HEK293 (cell line): Measurements from ENCODE around the gene AOC3.

Source experiments
- CTCF ChIA-PET: fragments of 350-600 bp; formaldehyde crosslinking; extraction: SDS; loops from one replicate; lab custom pipeline; 2021; ENCODE audit warnings: antibody characterized with exemption; lab: Yijun Ruan, JAX
- POLR2A ChIA-PET: fragments of 300-600 bp; formaldehyde crosslinking; extraction: SDS; loops from one replicate; lab custom pipeline; 2020; ENCODE audit warnings: antibody characterized with exemption, inconsistent platforms; lab: Yijun Ruan, JAX
- H3K27ac ChIP-seq: fragments of 200-500 bp; sonication (Bioruptor generic); 2 replicates; pipeline ENCODE4 v1.5.1; 2014; ENCODE audit warnings: low read depth, low read length, control low read depth, inconsistent platforms; ENCODE audit errors: extremely low read depth
- H3K36me3 ChIP-seq, 2 experiments: fragments of 200-500 bp in 1 of 2; sonication (Bioruptor generic) in 1 of 2; 1 replicate in 1 of 2; 2 replicates in 1 of 2; pipeline ENCODE4 v1.5.1; 2014 to 2017; ENCODE audit warnings: inconsistent platforms in 2 of 2, low read length in 2 of 2; ENCODE audit not compliant: control insufficient read depth in 2 of 2, insufficient read depth in 1 of 2
- H3K4me1 ChIP-seq: fragments of 200-500 bp; sonication (Bioruptor generic); 2 replicates; pipeline ENCODE4 v1.5.1; 2014; ENCODE audit warnings: mild to moderate bottlenecking, low read length, inconsistent platforms; ENCODE audit not compliant: control insufficient read depth, insufficient read depth
- H3K4me3 ChIP-seq: 2 replicates; pipeline ENCODE4 v1.5.1; 2011; ENCODE audit warnings: low read depth, mild to moderate bottlenecking, control low read depth, low read length, moderate library complexity
- H3K9me3 ChIP-seq: fragments of 200-500 bp; sonication (Bioruptor generic); 2 replicates; pipeline ENCODE4 v1.5.1; 2014; ENCODE audit warnings: low read depth, low read length, inconsistent platforms; ENCODE audit not compliant: control insufficient read depth, insufficient read depth
- EGR2 ChIP-seq: fragments of 450-650 bp; formaldehyde crosslinking; IDR thresholded peaks from 2 replicates; pipeline ENCODE4 v1.5.1; 2016; ENCODE audit warnings: low read depth, missing biosample characterization, missing genetic modification characterization
- MEIS1 ChIP-seq: sonication (generic); formaldehyde crosslinking; IDR thresholded peaks from 2 replicates; pipeline ENCODE4 v1.8.1; 2022; ENCODE audit warnings: missing genetic modification reagents, mild to moderate bottlenecking, borderline replicate concordance
- PBX3 ChIP-seq: sonication (generic); formaldehyde crosslinking; IDR thresholded peaks from 2 replicates; pipeline ENCODE4 v1.8.1; 2022; ENCODE audit warnings: mild to moderate bottlenecking, moderate library complexity, missing genetic modification reagents
- SCRT2 ChIP-seq: fragments of 450-650 bp; formaldehyde crosslinking; IDR thresholded peaks from 2 replicates; pipeline ENCODE4 v1.5.1; 2016; ENCODE audit warnings: missing biosample characterization, missing genetic modification characterization
- ZBTB11 ChIP-seq: fragments of 450-650 bp; formaldehyde crosslinking; conservative IDR thresholded peaks from 2 replicates; pipeline ENCODE4 v1.5.1; 2016; ENCODE audit warnings: low read depth, missing biosample characterization, missing genetic modification characterization
- ZFHX2 ChIP-seq: fragments of 450-650 bp; formaldehyde crosslinking; conservative IDR thresholded peaks from 2 replicates; pipeline ENCODE4 v1.5.1; 2016; ENCODE audit warnings: missing biosample characterization, missing genetic modification characterization
- ZNF140 ChIP-seq: fragments of 450-650 bp; formaldehyde crosslinking; IDR thresholded peaks from 2 replicates; pipeline ENCODE4 v1.5.1; 2016; ENCODE audit warnings: missing biosample characterization, missing genetic modification characterization
- ZNF239 ChIP-seq: fragments of 450-650 bp; formaldehyde crosslinking; IDR thresholded peaks from 2 replicates; pipeline ENCODE4 v1.5.1; 2016; ENCODE audit warnings: missing biosample characterization, missing genetic modification characterization
- ZNF274 ChIP-seq, 2 experiments: fragments of 200-500 bp in 1 of 2; fragments of 450-650 bp in 1 of 2; sonication (Bioruptor generic) in 1 of 2; formaldehyde crosslinking in 1 of 2; IDR thresholded peaks; 2 replicates each; pipeline versions ENCODE4 v1.5.1 to v1.6.1; 2014 to 2016; ENCODE audit warnings: borderline replicate concordance in 1 of 2, inconsistent platforms in 1 of 2, low read length in 1 of 2, missing biosample characterization in 1 of 2, missing genetic modification characterization in 1 of 2
- ZNF280D ChIP-seq: fragments of 450-650 bp; formaldehyde crosslinking; IDR thresholded peaks from 2 replicates; pipeline ENCODE4 v1.5.1; 2016; ENCODE audit warnings: missing biosample characterization, missing genetic modification characterization
- ZNF416 ChIP-seq: fragments of 450-650 bp; formaldehyde crosslinking; IDR thresholded peaks from 2 replicates; pipeline ENCODE4 v1.5.1; 2016; ENCODE audit warnings: missing biosample characterization, missing genetic modification characterization
- ZNF518A ChIP-seq: fragments of 450-650 bp; formaldehyde crosslinking; conservative IDR thresholded peaks from 2 replicates; pipeline ENCODE4 v1.5.1; 2016; ENCODE audit warnings: low read depth, missing biosample characterization, missing genetic modification characterization
- ZNF561 ChIP-seq: fragments of 450-650 bp; IDR thresholded peaks from 2 replicates; pipeline ENCODE4 v1.5.1; 2018; ENCODE audit warnings: missing biosample characterization, missing genetic modification characterization, borderline replicate concordance
- ZNF571 ChIP-seq: fragments of 450-650 bp; formaldehyde crosslinking; IDR thresholded peaks from 2 replicates; pipeline ENCODE4 v1.5.0; 2017; ENCODE audit warnings: missing biosample characterization, missing genetic modification characterization
- ZNF585B ChIP-seq: fragments of 450-650 bp; formaldehyde crosslinking; IDR thresholded peaks from 2 replicates; pipeline ENCODE4 v1.5.1; 2016; ENCODE audit warnings: missing biosample characterization, missing genetic modification characterization
- ZNF692 ChIP-seq: fragments of 450-650 bp; formaldehyde crosslinking; IDR thresholded peaks from 2 replicates; pipeline ENCODE4 v1.5.1; 2016; ENCODE audit warnings: missing biosample characterization, missing genetic modification characterization
- ZSCAN4 ChIP-seq: fragments of 450-650 bp; formaldehyde crosslinking; IDR thresholded peaks from 2 replicates; pipeline ENCODE4 v1.5.1; 2017; ENCODE audit warnings: missing biosample characterization, missing genetic modification characterization

The AOC3 gene

GRCh38 chr17:42872251-42872965 is 21.4 kb downstream of the AOC3 start:
- no peak for TF ChIP-seq ZNF571
- 0 out of 2 replicates have a peak, but pooled peaks have one; percentile 19 for TF ChIP-seq SCRT2
- peak; percentile 76 for TF ChIP-seq EGR2
- TF ChIP-seq ZNF140 (tag by site-specific recombination): no peak
- TF ChIP-seq ZBTB11 (tag by site-specific recombination): no peak
- no peak for TF ChIP-seq PBX3 (CRISPR knock-in tag)
- TF ChIP-seq ZFHX2: peak; percentile 23; the same call in 1 of the 2 replicates
- H3K4me3 ChIP-seq: no peak overlapping the region
- no peaks in the 10 kb centered on the region for H3K36me3 ChIP-seq
- no peaks in the 10 kb centered on the region for H3K4me1 ChIP-seq
- H3K27ac ChIP-seq: no peak overlapping the region
- ChIA-PET POLR2A (no interaction called here), CTCF (interaction anchor here (0.6 kb wide), 1 partner anchor 48 kb away, joined by 3 read pairs; the partner anchor contains the start of gene BECN1)
- H3K9me3 ChIP-seq: no peaks in the 10 kb centered on the region; the same call in 1 of the 2 replicates

- Histone ChIP-seq H3K4me1 (no peaks in the 10 kb centered on the region), H3K4me3 (no peak overlapping the region), H3K36me3 (no peaks in the 10 kb centered on the region), H3K27ac (no peak overlapping the region), H3K9me3 (no peaks in the 10 kb centered on the region; the same call in 1 of the 2 replicates)
- CTCF ChIA-PET: no interaction called here
- POLR2A ChIA-PET: no interaction called here
- TF ChIP-seq SCRT2: no peak
- no peak for TF ChIP-seq MEIS1 (CRISPR knock-in tag)
- no peak for TF ChIP-seq ZNF585B
- TF ChIP-seq ZNF561 (tag by site-specific recombination): no peak
- no peak for TF ChIP-seq ZSCAN4 (tag by site-specific recombination)
- TF ChIP-seq ZNF416 (tag by site-specific recombination): no peak
- TF ChIP-seq ZNF571: no peak
- TF ChIP-seq ZNF518A (tag by site-specific recombination): no peak
- TF ChIP-seq ZNF280D (tag by site-specific recombination): no peak
- TF ChIP-seq ZNF274 (IDR thresholded peaks at IDR 0.05; ENCODE audit: low read length): no peak
- TF ChIP-seq ZNF274 (tag by site-specific recombination; IDR thresholded peaks at IDR 0.05; ENCODE audit: borderline replicate concordance): no peak
- no peak for TF ChIP-seq ZNF239 (tag by site-specific recombination)
- TF ChIP-seq ZNF692 (tag by site-specific recombination): no peak
Observed at GRCh38 chr17:42873315-42873714, 22.3 kb downstream of the AOC3 start.
